GM18508 (cell line): ENCODE results near the gene USP22.

Experiments used
- ATAC-seq: cut with Tn5 transposase; IDR thresholded peaks from one replicate; pipeline ENCODE4 v1.9.1; 2021; ENCODE audit warnings: moderate number of reproducible peaks; ENCODE audit not compliant: insufficient read depth, unreplicated experiment

USP22 gene

GRCh38 chr17:20965492-20965891 is 77.3 kb downstream of the USP22 start:
- ATAC-seq = no peak

- ATAC-seq = no peak
Observed at GRCh38 chr17:20961586-20961985, 81.2 kb downstream of the USP22 start.

- ATAC-seq = no peak
Observed at GRCh38 chr17:20960871-20961270, 81.9 kb downstream of the USP22 start.

- no peak for ATAC-seq
Observed at GRCh38 chr17:20955427-20956323, 87.1 kb downstream of the USP22 start.

GRCh38 chr17:20954794-20955193 is 88.0 kb downstream of the USP22 start:
- no peak for ATAC-seq

- no peak for ATAC-seq
Observed at GRCh38 chr17:20952183-20952582, 90.6 kb downstream of the USP22 start.
